Panc1 (cell line): ENCODE results near the gene USPL1. TPM values are rescaled to one million over a fixed set of nuclear protein-coding genes. Genes with fewer than 3 reads are reported as not detected.

ENCODE experiments used
- ATAC-seq: fragments of 200-7000 bp; cut with Tn5 transposase; 2 replicates; pipeline ENCODE4 v1.9.1; 2020; ENCODE audit warnings: mild to moderate bottlenecking, moderate library complexity
- BruUV-seq: library from RNA; stranded (reverse); fragments of 400-500 nt; replicated peaks from 2 replicates; lab custom pipeline; 2021; lab: Mats Ljungman, UMichigan
- CTCF ChIA-PET: fragments of 300-600 bp; sonication (Branson Sonifier 250); formaldehyde crosslinking; loops from one replicate; lab custom pipeline; 2022; ENCODE audit warnings: antibody characterized with exemption; lab: Charles Lee
- POLR2A ChIA-PET: fragments of 300-600 bp; sonication (Branson Sonifier 250); formaldehyde crosslinking; loops from one replicate; lab custom pipeline; 2022; ENCODE audit warnings: antibody characterized with exemption; lab: Charles Lee
- DNase-seq: peaks from one replicate; pipeline ENCODE4 v3.0.0-alpha.2; 2010; ENCODE audit warnings: low read depth, low spot score
- H3K27ac ChIP-seq: 2 replicates; pipeline ENCODE4 v1.5.1; 2011; ENCODE audit warnings: mild to moderate bottlenecking, low read length, inconsistent platforms
- H3K27me3 ChIP-seq: fragments of 200-500 bp; sonication (Bioruptor generic); 2 replicates; pipeline ENCODE4 v1.6.0; 2014; ENCODE audit warnings: low read length, inconsistent platforms; ENCODE audit not compliant: control insufficient read depth, insufficient read depth
- H3K36me3 ChIP-seq: fragments of 200-500 bp; sonication (Bioruptor generic); 2 replicates; pipeline ENCODE4 v1.5.1; 2014; ENCODE audit warnings: inconsistent platforms, mild to moderate bottlenecking, low read length, moderate library complexity; ENCODE audit not compliant: control insufficient read depth, insufficient read depth
- H3K4me1 ChIP-seq: 2 replicates; pipeline ENCODE4 v1.5.1; 2011; ENCODE audit warnings: inconsistent platforms, mild to moderate bottlenecking, low read length, moderate library complexity; ENCODE audit not compliant: control insufficient read depth, insufficient read depth
- H3K4me3 ChIP-seq, 2 experiments: 2 replicates each; pipeline ENCODE4 v1.5.1; 2011 to 2012; ENCODE audit warnings: low read depth in 2 of 2, low read length in 2 of 2, mild to moderate bottlenecking in 2 of 2, inconsistent platforms in 1 of 2, moderate library complexity in 1 of 2
- H3K9me3 ChIP-seq: fragments of 200-500 bp; sonication (Bioruptor generic); 2 replicates; pipeline ENCODE4 v1.5.1; 2014; ENCODE audit warnings: low read depth, mild to moderate bottlenecking, inconsistent platforms, low read length, moderate library complexity; ENCODE audit not compliant: control insufficient read depth, insufficient read depth
- CTCF ChIP-seq: fragments of 450-650 bp; IDR thresholded peaks from 2 replicates; pipeline ENCODE4 v1.5.1; 2017; ENCODE audit warnings: mild to moderate bottlenecking
- POLR2AphosphoS5 ChIP-seq: IDR thresholded peaks from 2 replicates; pipeline ENCODE4 v1.6.1; 2012; ENCODE audit warnings: mild to moderate bottlenecking, low read depth, low read length, moderate library complexity
- REST ChIP-seq, 2 experiments: IDR thresholded peaks; 2 replicates each; pipeline ENCODE4 v1.6.1; 2011 to 2012; ENCODE audit warnings: low read depth in 2 of 2, control low read depth in 1 of 2, low read length in 1 of 2, mild to moderate bottlenecking in 1 of 2, moderate library complexity in 1 of 2; ENCODE audit not compliant: insufficient read depth in 1 of 2
- SIN3A ChIP-seq: IDR thresholded peaks from 2 replicates; pipeline ENCODE4 v1.6.1; 2012; ENCODE audit warnings: low read depth, mild to moderate bottlenecking, low read length, moderate library complexity, borderline replicate concordance; ENCODE audit not compliant: insufficient read depth
- TCF7L2 ChIP-seq: IDR thresholded peaks from 2 replicates; pipeline ENCODE4 v1.6.1; 2011; ENCODE audit warnings: mild to moderate bottlenecking, low read depth, low read length, inconsistent platforms
- in situ Hi-C: cut with HindIII; loops from 2 replicates; pipeline ENCODE4 v1.10.0; 2016; ENCODE audit warnings: low sequenced_read_pairs, low pct_unique_long_range_greater_than_20kb
- intact Hi-C: fragments of 100-400 bp; cut with micrococcal nuclease; formaldehyde crosslinking; loops from one replicate; pipeline ENCODE4 v1.10.0; 2022; ENCODE audit not compliant: unreplicated experiment
- total RNA-seq: library from RNA; stranded (reverse); gene quantifications from one replicate; pipeline ENCODE4 v1.2.1, GENCODE V29; 2021; ENCODE audit not compliant: unreplicated experiment

USPL1 gene
- total RNA-seq, 1 experiment from 2014 or later: 19.5 TPM

GRCh38 chr13:30616927-30617314 lies 799 bp upstream of the USPL1 start:
- TF ChIP-seq CTCF (no peak), POLR2AphosphoS5 (no peak), TCF7L2 (no peak), REST (IDR thresholded peaks at IDR 0.05; ENCODE audit: insufficient read depth in 1 of 2, low read depth in 2 of 2, low read length in 1 of 2) (no peak), SIN3A (no peak)
- POLR2A ChIA-PET: interaction anchor here (0.6 kb wide), 2 partner anchors 251 to 903 kb away, joined by 3 to 4 read pairs; no protein-coding TSS in a partner anchor
- intact Hi-C loops: loop anchor here (10.0 kb wide), 1 partner anchor 152 kb away; the partner anchor contains the start of gene HMGB1
- in situ Hi-C loops: no loop called here
- H3K4me3 ChIP-seq: peak overlapping the region; percentile 67 to 83
- CTCF ChIA-PET: no interaction called here
- no peaks in the 10 kb centered on the region for H3K9me3 ChIP-seq
- DNase-seq: peak; percentile 25
- no peaks in the 10 kb centered on the region for H3K27me3 ChIP-seq
- BruUV-seq: no TSS peak
- H3K36me3 ChIP-seq: peaks cover 13% of the 10 kb centered on the region
- ATAC-seq: peak; percentile 55
- peaks cover 13% of the 10 kb centered on the region for H3K4me1 ChIP-seq
- H3K27ac ChIP-seq: peak overlapping the region; percentile 87

GRCh38 chr13:30618186-30618929 lies 638 bp downstream of the USPL1 start:
- H3K36me3 ChIP-seq: peaks cover 19% of the 10 kb centered on the region
- BruUV-seq: TSS peak; percentile 83
- H3K4me1 ChIP-seq: peaks cover 13% of the 10 kb centered on the region
- H3K9me3 ChIP-seq: no peaks in the 10 kb centered on the region
- ATAC-seq (no peak), DNase-seq (no peak)
- in situ Hi-C loops (no loop called here), intact Hi-C loops (loop anchor here (10.0 kb wide), 1 partner anchor 154 kb away; the partner anchor contains the start of gene HMGB1)
- ChIA-PET POLR2A (no interaction called here), CTCF (no interaction called here)
- peak overlapping the region; percentile 83 to 94 for H3K4me3 ChIP-seq
- H3K27me3 ChIP-seq: no peaks in the 10 kb centered on the region
- TF ChIP-seq REST (IDR thresholded peaks at IDR 0.05; ENCODE audit: insufficient read depth in 1 of 2, low read depth in 2 of 2, low read length in 1 of 2): no peak
- no peak for TF ChIP-seq TCF7L2
- TF ChIP-seq POLR2AphosphoS5: no peak
- no peak for TF ChIP-seq CTCF
- TF ChIP-seq SIN3A: no peak
- peak overlapping the region; percentile 97 for H3K27ac ChIP-seq
